Activated CD8-positive, alpha-beta memory T cell treated with anti-CD3 and anti-CD28 coated beads, Interleukin-2, amount 50 U/mL, for 1 hour (primary cell): ENCODE measurements around the gene DUSP11.
"Not testable (repeated sequence)": the region's sequence is repeated elsewhere in the genome, so short reads cannot be mapped to it uniquely, and the experiment has no call there.

Experiments used
- DNase-seq: peaks from one replicate; pipeline ENCODE4 v3.0.0-alpha.2; 2020; ENCODE audit errors: extremely low read depth

Gene DUSP11

GRCh38 chr2:73717695-73718094 is 62.2 kb downstream of the DUSP11 start:
- DNase-seq: not testable (repeated sequence)

GRCh38 chr2:73717251-73717606 is 62.7 kb downstream of the DUSP11 start:
- DNase-seq: no peak

- DNase-seq: no peak
These were observed 63.2 kb downstream of the DUSP11 start for GRCh38 chr2:73716543-73717250.

- DNase-seq: no peak
These were observed 65.8 kb downstream of the DUSP11 start for GRCh38 chr2:73714091-73714490.
